Fibroblast of the aortic adventitia (primary cell): ENCODE measurements around the gene SERPINB6. TPM values are rescaled to one million over a fixed set of nuclear protein-coding genes. Genes with fewer than 3 reads are reported as not detected.
"Not testable (repeated sequence)": the region's sequence is repeated elsewhere in the genome, so short reads cannot be mapped to it uniquely, and the experiment has no call there.

Experiments
- DNase-seq: peaks from one replicate; pipeline ENCODE4 v3.0.0-alpha.2; 2010; ENCODE audit warnings: low read depth
- H3K4me3 ChIP-seq: 2 replicates; pipeline ENCODE4 v1.5.1; 2011; ENCODE audit warnings: low read depth, mild to moderate bottlenecking, control low read depth, low read length, moderate library complexity
- CTCF ChIP-seq: IDR thresholded peaks from 2 replicates; pipeline ENCODE4 v1.5.1; 2011; ENCODE audit warnings: mild to moderate bottlenecking, low read length, control low read depth, inconsistent platforms; ENCODE audit not compliant: insufficient read depth
- total RNA-seq: library from RNA; depleted of rRNA; stranded (reverse); fragments of >200 nt; gene quantifications from 2 replicates; pipeline ENCODE4 v1.2.3, GENCODE V29; 2012; ENCODE audit warnings: low replicate concordance

Gene SERPINB6
- total RNA-seq, 1 donor = 102 TPM

DNA sequence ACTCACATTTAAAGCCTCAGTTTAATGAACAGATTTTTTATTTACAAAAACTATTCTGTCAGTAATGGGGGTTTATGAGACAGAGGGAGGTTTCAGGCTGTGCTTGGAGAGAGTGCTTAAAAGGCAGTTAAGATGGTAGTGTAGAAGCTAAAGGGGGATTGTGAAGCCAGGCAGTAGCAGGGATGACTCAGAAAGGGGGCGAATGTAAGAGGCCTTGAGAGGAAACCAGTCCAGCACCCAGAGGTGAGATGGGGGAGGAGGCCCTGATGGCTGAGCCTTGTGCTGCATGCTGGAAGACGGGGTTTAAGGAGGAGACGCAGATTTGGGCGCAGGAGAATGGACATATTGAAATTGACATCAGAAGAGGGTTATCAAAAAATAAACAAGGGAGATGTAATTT, 61.6 kb downstream of the SERPINB6 start:
- no peak for TF ChIP-seq CTCF
- DNase-seq = no peak
- no peak overlapping the region for H3K4me3 ChIP-seq

DNA sequence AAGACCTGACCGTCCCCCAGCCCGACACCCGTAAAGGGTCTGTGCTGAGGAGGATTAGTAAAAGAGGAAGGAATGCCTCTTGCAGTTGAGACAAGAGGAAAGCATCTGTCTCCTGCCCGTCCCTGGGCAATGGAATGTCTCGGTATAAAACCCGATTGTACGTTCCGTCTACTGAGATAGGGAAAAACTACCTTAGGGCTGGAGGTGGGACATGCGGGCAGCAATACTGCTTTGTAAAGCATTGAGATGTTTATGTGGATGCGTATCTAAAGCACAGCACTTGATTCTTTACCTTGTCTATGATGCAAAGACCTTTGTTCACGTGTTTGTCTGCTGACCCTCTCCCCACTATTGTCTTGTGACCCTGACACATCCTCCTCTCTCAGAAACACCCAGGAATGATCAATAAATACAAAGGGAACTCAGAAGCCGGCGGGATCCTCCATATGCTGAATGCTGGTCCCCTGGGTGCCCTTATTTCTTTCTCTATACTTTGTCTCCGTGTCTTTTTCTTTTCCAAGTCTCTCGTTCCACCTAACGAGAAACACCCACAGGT, 62.2 kb downstream of the SERPINB6 start:
- H3K4me3 ChIP-seq, DNase-seq: not testable (repeated sequence)

- H3K4me3 ChIP-seq, DNase-seq: not testable (repeated sequence)
These were observed 62.9 kb downstream of the SERPINB6 start for GRCh38 chr6:2908516-2908915.

DNA sequence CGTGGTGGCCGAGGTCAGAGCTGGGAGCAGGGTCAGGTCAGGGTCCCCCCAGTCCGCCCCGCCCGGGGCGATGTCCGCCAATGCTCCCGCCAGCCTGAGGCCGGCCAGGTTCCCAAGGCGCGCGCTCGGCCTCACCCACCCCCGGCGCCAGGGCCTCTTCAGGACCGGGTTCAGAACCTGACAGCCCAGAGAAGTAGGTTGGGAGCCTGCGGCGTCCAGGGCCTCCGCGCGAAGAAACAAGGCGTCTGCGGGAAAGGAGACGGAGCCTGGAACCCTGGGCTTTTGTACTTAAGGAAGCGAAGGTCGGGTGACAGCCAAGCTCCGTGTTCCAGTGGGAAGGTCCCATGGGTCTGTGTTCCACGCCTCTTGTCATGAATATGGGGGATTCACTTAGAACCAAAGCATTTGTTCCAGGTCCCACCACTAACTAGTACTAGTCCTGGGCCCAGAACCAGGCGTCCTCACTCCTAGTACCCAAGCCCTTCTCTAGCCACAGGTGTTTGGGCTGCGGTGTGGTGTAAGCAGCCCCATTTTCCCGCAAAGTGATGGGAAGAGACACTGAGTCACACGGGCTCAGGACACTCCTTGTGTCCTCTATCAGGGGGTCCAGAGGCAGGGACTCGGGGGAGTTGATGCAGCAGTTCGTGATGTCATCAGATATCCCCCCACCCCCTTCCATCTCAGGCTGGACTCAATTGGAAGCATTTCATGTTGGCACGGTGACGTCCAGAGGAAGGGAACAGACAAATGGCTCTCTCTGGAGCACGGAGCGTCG, 67.8 kb downstream of the SERPINB6 start:
- H3K4me3 ChIP-seq = peak overlapping the region; percentile 69
- not testable (repeated sequence) for DNase-seq

- H3K4me3 ChIP-seq = peak overlapping the region; percentile 69
- not testable (repeated sequence) for DNase-seq
These were observed 69.5 kb downstream of the SERPINB6 start for GRCh38 chr6:2901645-2902502.

DNA sequence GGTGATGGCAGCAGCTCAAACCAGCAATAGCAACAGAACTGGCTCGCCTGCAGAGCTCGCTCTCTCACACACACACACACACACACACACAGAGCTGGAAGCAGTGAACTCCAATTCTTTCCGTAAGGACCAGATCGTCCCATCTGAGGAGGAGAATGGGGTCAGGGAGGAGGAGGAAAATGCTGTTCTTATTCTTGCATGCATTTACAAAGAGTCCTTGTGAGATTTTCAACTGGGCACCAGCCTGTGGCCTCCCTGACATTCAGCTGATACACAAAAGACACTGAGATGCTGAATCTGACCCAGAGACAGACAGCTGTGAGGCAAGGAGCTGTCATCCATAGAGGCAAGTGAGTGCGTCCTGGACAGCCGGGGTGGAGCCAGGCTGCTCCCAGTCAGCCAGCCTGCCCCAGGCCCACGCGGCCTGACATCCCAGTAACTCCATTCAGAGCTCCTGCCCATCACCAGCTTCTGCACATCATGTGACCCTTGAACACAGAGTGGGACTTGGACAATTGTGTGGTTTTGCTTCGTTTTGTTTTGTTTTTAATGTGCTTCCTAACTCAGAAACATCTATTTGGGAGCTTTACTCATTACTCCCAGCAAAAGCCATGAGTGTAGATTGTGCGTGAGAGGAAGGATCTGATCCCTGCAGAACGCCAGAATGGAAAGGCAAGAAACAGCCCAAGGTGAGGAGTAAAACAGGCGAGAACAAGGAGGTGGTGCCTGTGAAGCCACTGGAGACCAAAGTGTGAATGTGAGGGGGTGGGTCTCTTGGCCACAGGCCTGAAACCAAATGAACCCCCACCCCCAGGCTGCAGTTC, 70.3 kb downstream of the SERPINB6 start:
- no peak overlapping the region for H3K4me3 ChIP-seq
- no peak for DNase-seq
- TF ChIP-seq CTCF = no peak

- H3K4me3 ChIP-seq = no peak overlapping the region
- DNase-seq = no peak
- TF ChIP-seq CTCF = no peak
These were observed 71.1 kb downstream of the SERPINB6 start for GRCh38 chr6:2900221-2900807.

DNA sequence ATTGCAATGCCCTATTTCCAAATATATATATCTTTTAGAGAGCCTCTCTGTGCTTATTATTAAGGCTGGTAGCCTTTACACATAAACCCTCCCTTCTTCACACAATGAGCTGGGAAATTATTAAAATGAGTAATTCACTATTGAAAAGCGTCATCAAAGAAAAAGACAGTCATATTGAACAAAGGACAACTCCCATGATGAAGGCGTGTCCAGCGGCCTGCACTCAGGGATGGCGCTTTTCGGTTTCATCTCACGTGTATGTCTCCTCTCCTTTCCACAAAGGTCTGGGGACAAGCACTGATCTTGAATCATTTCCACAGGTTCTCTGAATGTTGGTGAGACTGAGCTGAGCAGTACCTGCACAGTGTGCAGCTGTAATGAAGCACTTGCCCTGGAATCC, 71.8 kb downstream of the SERPINB6 start:
- H3K4me3 ChIP-seq = no peak overlapping the region
- TF ChIP-seq CTCF = no peak
- DNase-seq = no peak

Other genes starting within 250 kb of the SERPINB6 start
- gene MYLK4, start 220.6 kb downstream of the SERPINB6 start, total RNA-seq = 0.72 and 0.98 TPM in 2 replicates
- 25.8 and 29.4 TPM in 2 replicates for gene WRNIP1, start 206.2 kb downstream of the SERPINB6 start, total RNA-seq
- 8.6 and 22.1 TPM in 2 replicates for gene SERPINB1, start 129.7 kb downstream of the SERPINB6 start, total RNA-seq
- 3.3 and 9.3 TPM in 2 replicates for gene SERPINB9, start 68.3 kb downstream of the SERPINB6 start, total RNA-seq
- 20.6 and 47.7 TPM in 2 replicates for gene NQO2, start 28.3 kb upstream of the SERPINB6 start, total RNA-seq
- 20.0 and 34.4 TPM in 2 replicates for gene RIPK1, start 96.9 kb upstream of the SERPINB6 start, total RNA-seq
- 14.8 and 17.7 TPM in 2 replicates for gene BPHL, start 147.1 kb upstream of the SERPINB6 start, total RNA-seq
- 5.0 and 45.5 TPM in 2 replicates for gene TUBB2A, start 186.0 kb upstream of the SERPINB6 start, total RNA-seq